Activated T-cell treated with anti-CD3 and anti-CD28 coated beads, Interleukin-2, amount 50 U/mL, for 24 hours (primary cell): ENCODE measurements around the gene RNF4.

Source experiments
- DNase-seq: peaks from one replicate; pipeline ENCODE4 v3.0.0-alpha.2; 2020
- H3K27ac Mint-ChIP-seq: 2 replicates; pipeline ENCODE4 v1.8.0; 2020; ENCODE audit warnings: mild to moderate bottlenecking, mixed read lengths
- H3K27me3 Mint-ChIP-seq: 2 replicates; pipeline ENCODE4 v1.8.0; 2020; ENCODE audit warnings: mixed read lengths
- H3K36me3 Mint-ChIP-seq: 2 replicates; pipeline ENCODE4 v1.8.0; 2020; ENCODE audit warnings: low read depth, mixed read lengths
- H3K4me1 Mint-ChIP-seq: 2 replicates; pipeline ENCODE4 v1.8.0; 2020; ENCODE audit warnings: low read depth, mixed read lengths
- H3K4me3 Mint-ChIP-seq: 2 replicates; pipeline ENCODE4 v1.8.0; 2020; ENCODE audit warnings: mild to moderate bottlenecking, moderate library complexity, mixed read lengths
- H3K9me3 Mint-ChIP-seq: 2 replicates; pipeline ENCODE4 v1.8.0; 2020; ENCODE audit warnings: mixed read lengths

The RNF4 gene

GRCh38 chr4:2484993-2485392, 16.1 kb downstream of the RNF4 start:
- Mint-ChIP-seq H3K9me3 (no peaks in the 10 kb centered on the region), H3K27ac (peak overlapping the region; percentile 82), H3K36me3 (peaks cover 74% of the 10 kb centered on the region), H3K27me3 (no peaks in the 10 kb centered on the region), H3K4me1 (peaks cover 89% of the 10 kb centered on the region), H3K4me3 (peak overlapping the region; percentile 46)
- DNase-seq = peak; percentile 56

- peak overlapping the region; percentile 82 for H3K27ac Mint-ChIP-seq
- peaks cover 89% of the 10 kb centered on the region for H3K4me1 Mint-ChIP-seq
- no peak overlapping the region for H3K4me3 Mint-ChIP-seq
These were observed 17.1 kb downstream of the RNF4 start for GRCh38 chr4:2485956-2486355.

GRCh38 chr4:2486981-2487380, 18.1 kb downstream of the RNF4 start:
- H3K4me3 Mint-ChIP-seq = no peak overlapping the region
- no peaks in the 10 kb centered on the region for H3K9me3 Mint-ChIP-seq
- H3K4me1 Mint-ChIP-seq = peaks cover 82% of the 10 kb centered on the region
- H3K36me3 Mint-ChIP-seq = peaks cover 76% of the 10 kb centered on the region
- peak overlapping the region; percentile 82 for H3K27ac Mint-ChIP-seq
- H3K27me3 Mint-ChIP-seq = no peaks in the 10 kb centered on the region
- DNase-seq = no peak

More at GRCh38 chr4:2485956-2486355, 17.1 kb downstream of the RNF4 start:
- DNase-seq = no peak
- Mint-ChIP-seq H3K36me3 (peaks cover 77% of the 10 kb centered on the region), H3K27me3 (no peaks in the 10 kb centered on the region), H3K9me3 (no peaks in the 10 kb centered on the region)

DNA sequence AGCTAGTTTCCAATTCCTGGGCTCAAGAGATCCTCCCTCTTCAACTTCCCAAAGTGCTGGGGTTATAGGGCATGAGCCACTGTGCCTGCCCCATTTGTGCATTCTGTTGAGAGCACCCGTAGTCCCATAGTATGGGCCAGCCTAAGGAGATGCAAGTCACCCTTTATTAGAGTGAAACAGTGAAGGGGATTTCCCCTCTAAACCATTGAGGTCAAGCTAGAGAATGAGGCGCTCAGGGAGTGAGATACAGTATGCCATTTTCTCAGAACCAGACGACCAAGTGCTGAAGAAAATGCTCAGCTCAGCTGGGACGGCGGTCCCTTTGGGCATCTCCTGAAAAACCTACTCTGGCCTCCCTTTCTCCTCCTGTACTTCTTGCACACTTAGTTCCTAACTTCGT, 18.7 kb downstream of the RNF4 start:
- Mint-ChIP-seq H3K4me1 (peaks cover 77% of the 10 kb centered on the region), H3K36me3 (peaks cover 78% of the 10 kb centered on the region), H3K9me3 (no peaks in the 10 kb centered on the region), H3K27ac (peak overlapping the region; percentile 86), H3K4me3 (no peak overlapping the region), H3K27me3 (no peaks in the 10 kb centered on the region)
- no peak for DNase-seq

DNA sequence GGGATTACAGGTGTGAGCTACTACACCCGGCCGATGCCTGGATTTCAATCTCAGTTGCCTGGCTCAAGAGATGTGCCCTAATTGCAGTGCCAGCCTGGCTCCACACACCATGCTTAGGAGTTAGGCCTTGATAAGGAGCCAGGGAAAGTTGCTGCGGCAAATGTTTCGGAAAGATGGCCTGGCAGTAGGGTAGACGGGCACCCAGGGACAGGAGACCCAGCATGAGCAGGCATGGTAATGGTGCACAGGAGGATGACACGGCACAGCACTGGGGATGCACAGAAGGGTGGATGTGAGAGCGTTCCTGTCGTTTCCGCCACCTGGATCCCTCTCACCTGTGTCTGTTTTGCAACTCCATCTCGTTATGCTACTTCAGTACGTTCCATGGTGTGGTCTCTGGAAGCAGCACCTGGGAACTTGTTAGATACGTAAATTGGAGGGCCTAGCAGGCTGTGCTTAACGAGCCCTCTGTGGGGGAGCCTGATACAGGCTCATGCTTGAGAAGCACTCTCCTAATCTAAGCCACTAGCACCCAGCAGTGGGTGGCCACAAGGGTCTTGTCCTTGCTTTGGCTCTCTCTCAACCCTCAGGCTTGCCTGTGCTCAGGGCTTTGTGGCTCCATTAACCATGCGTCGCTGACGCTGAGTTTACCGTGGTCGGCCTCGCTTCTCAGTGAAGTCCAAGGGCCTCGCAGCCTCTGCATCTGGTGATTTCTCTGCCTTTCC, 20.3 kb downstream of the RNF4 start:
- peaks cover 84% of the 10 kb centered on the region for H3K36me3 Mint-ChIP-seq
- no peak overlapping the region for H3K4me3 Mint-ChIP-seq

GRCh38 chr4:2489841-2490552, 21.1 kb downstream of the RNF4 start:
- no peaks in the 10 kb centered on the region for H3K9me3 Mint-ChIP-seq
- H3K4me1 Mint-ChIP-seq = peaks cover 63% of the 10 kb centered on the region
- H3K4me3 Mint-ChIP-seq = no peak overlapping the region
- DNase-seq = no peak
- peak overlapping the region; percentile 55 for H3K27ac Mint-ChIP-seq
- peaks cover 87% of the 10 kb centered on the region for H3K36me3 Mint-ChIP-seq
- no peaks in the 10 kb centered on the region for H3K27me3 Mint-ChIP-seq

More for the DNA sequence above, 20.3 kb downstream of the RNF4 start:
- no peak for DNase-seq
- Mint-ChIP-seq H3K27me3 (no peaks in the 10 kb centered on the region), H3K4me1 (peaks cover 70% of the 10 kb centered on the region), H3K9me3 (no peaks in the 10 kb centered on the region), H3K27ac (peak overlapping the region; percentile 68)

- Mint-ChIP-seq H3K4me1 (peaks cover 35% of the 10 kb centered on the region), H3K36me3 (peaks cover 94% of the 10 kb centered on the region), H3K27ac (peak overlapping the region; percentile 76), H3K27me3 (no peaks in the 10 kb centered on the region), H3K4me3 (no peak overlapping the region), H3K9me3 (no peaks in the 10 kb centered on the region)
- no peak for DNase-seq
These were observed 24.1 kb downstream of the RNF4 start for GRCh38 chr4:2492970-2493369.

GRCh38 chr4:2494992-2495391, 26.1 kb downstream of the RNF4 start:
- peak overlapping the region; percentile 36 for H3K27ac Mint-ChIP-seq
- peaks cover 94% of the 10 kb centered on the region for H3K36me3 Mint-ChIP-seq
- H3K4me3 Mint-ChIP-seq = no peak overlapping the region

GRCh38 chr4:2497324-2497723, 28.4 kb downstream of the RNF4 start:
- Mint-ChIP-seq H3K27me3 (no peaks in the 10 kb centered on the region), H3K4me3 (no peak overlapping the region), H3K9me3 (no peaks in the 10 kb centered on the region), H3K4me1 (peaks cover 21% of the 10 kb centered on the region), H3K27ac (peak overlapping the region; percentile 37), H3K36me3 (peaks cover 95% of the 10 kb centered on the region)
- DNase-seq = no peak

More at GRCh38 chr4:2494992-2495391, 26.1 kb downstream of the RNF4 start:
- no peaks in the 10 kb centered on the region for H3K27me3 Mint-ChIP-seq
- H3K4me1 Mint-ChIP-seq = peaks cover 26% of the 10 kb centered on the region
- H3K9me3 Mint-ChIP-seq = no peaks in the 10 kb centered on the region
- no peak for DNase-seq

GRCh38 chr4:2497931-2498330, 29.0 kb downstream of the RNF4 start:
- H3K4me3 Mint-ChIP-seq = no peak overlapping the region
- peak overlapping the region; percentile 37 for H3K27ac Mint-ChIP-seq
- no peak for DNase-seq
- H3K9me3 Mint-ChIP-seq = no peaks in the 10 kb centered on the region
- H3K27me3 Mint-ChIP-seq = no peaks in the 10 kb centered on the region
- H3K4me1 Mint-ChIP-seq = peaks cover 16% of the 10 kb centered on the region
- H3K36me3 Mint-ChIP-seq = peaks cover 95% of the 10 kb centered on the region

DNA sequence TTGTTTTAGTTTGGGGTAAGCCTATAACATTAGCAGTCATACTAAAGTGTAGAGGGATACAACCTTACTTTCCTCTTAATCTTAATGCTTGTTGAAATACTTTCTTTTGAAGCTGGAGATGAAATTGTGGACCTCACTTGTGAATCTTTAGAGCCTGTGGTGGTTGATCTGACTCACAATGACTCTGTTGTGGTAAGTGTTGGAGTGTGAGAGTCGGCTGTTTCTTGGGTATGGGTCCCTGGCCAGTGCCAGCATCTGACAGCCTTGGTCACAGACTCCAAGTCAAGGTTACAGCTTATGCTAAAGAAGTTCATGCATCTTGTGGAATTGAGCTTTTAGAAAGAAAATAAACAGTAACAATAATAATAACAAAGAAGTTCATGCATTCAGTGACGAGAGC, 31.6 kb downstream of the RNF4 start:
- Mint-ChIP-seq H3K27ac (peak overlapping the region; percentile 68), H3K4me1 (peaks cover 14% of the 10 kb centered on the region), H3K4me3 (no peak overlapping the region), H3K36me3 (peaks cover 91% of the 10 kb centered on the region), H3K9me3 (no peaks in the 10 kb centered on the region), H3K27me3 (no peaks in the 10 kb centered on the region)
- no peak for DNase-seq

- peaks cover 91% of the 10 kb centered on the region for H3K36me3 Mint-ChIP-seq
- no peak overlapping the region for H3K4me3 Mint-ChIP-seq
- peak overlapping the region; percentile 66 for H3K27ac Mint-ChIP-seq
- peaks cover 14% of the 10 kb centered on the region for H3K4me1 Mint-ChIP-seq
- no peaks in the 10 kb centered on the region for H3K27me3 Mint-ChIP-seq
- DNase-seq = no peak
- H3K9me3 Mint-ChIP-seq = no peaks in the 10 kb centered on the region
These were observed 32.2 kb downstream of the RNF4 start for GRCh38 chr4:2501034-2501594.

GRCh38 chr4:2503809-2504208, 34.9 kb downstream of the RNF4 start:
- no peak overlapping the region for H3K27ac Mint-ChIP-seq
- no peak overlapping the region for H3K4me3 Mint-ChIP-seq
- peaks cover 13% of the 10 kb centered on the region for H3K4me1 Mint-ChIP-seq
- H3K36me3 Mint-ChIP-seq = peaks cover 88% of the 10 kb centered on the region
- H3K9me3 Mint-ChIP-seq = no peaks in the 10 kb centered on the region
- no peaks in the 10 kb centered on the region for H3K27me3 Mint-ChIP-seq
- no peak for DNase-seq

DNA sequence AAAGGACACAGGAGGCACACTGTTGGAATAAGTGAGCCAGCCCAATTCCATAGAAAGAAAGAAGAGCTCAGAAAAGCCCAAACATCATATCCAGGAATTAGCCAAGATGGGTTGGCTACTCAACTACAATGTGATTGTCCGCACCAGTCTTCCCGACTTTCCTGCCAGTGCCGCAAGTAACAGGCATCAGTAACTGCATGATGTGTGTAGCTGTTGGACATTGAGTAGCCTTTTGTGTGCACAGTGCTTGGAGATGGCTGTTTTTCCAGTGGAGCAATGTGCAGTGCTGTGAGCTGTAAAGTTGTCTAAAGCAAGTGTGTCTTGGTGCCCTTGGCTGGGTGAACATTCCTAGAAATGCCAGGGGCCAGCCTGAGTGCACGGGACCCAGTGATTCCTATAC, 38.4 kb downstream of the RNF4 start:
- Mint-ChIP-seq H3K4me3 (no peak overlapping the region), H3K4me1 (peaks cover 6% of the 10 kb centered on the region), H3K9me3 (no peaks in the 10 kb centered on the region), H3K27ac (peak overlapping the region; percentile 60), H3K27me3 (no peaks in the 10 kb centered on the region), H3K36me3 (peaks cover 85% of the 10 kb centered on the region)
- no peak for DNase-seq

GRCh38 chr4:2507855-2508254, 38.9 kb downstream of the RNF4 start:
- Mint-ChIP-seq H3K27me3 (no peaks in the 10 kb centered on the region), H3K36me3 (peaks cover 85% of the 10 kb centered on the region), H3K27ac (peak overlapping the region; percentile 60), H3K9me3 (no peaks in the 10 kb centered on the region), H3K4me3 (no peak overlapping the region), H3K4me1 (peaks cover 6% of the 10 kb centered on the region)
- no peak for DNase-seq
